WI38 (cell line): ENCODE results near the gene IL16.
"Not testable (repeated sequence)": the region's sequence is repeated elsewhere in the genome, so short reads cannot be mapped to it uniquely, and the experiment has no call there.

Experiments
- H3K4me3 ChIP-seq: 2 replicates; pipeline ENCODE4 v1.5.1; 2011; ENCODE audit warnings: low read depth, mild to moderate bottlenecking, control low read depth, low read length
- TF ChIP-seq, protein P1 (sequence below): IDR thresholded peaks from 2 replicates; pipeline ENCODE4 v1.5.1; 2012; ENCODE audit warnings: low read depth, mild to moderate bottlenecking, control low read depth, low read length

Gene IL16

DNA sequence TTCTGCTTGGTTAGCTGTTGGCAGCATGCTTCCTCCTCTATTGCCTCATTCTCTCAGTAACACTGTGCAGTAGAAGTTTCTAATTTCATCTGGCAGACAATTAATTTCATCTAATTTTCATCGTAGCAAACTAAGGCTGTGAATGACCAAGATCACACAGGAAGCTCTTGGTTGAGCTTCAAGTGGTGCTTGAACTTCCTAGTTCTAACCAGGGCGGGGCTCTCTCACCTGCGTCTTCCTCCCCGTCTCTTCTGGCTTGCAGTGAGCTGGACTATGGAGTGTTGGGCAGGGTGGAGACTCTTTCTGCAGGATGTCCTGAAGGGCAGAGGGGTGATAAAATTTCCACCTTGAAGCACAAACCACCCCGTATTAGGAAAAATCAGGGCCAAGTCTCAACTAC is 2.0 kb upstream of the IL16 start:
- no peak overlapping the region for H3K4me3 ChIP-seq
- TF ChIP-seq, protein P1, sequence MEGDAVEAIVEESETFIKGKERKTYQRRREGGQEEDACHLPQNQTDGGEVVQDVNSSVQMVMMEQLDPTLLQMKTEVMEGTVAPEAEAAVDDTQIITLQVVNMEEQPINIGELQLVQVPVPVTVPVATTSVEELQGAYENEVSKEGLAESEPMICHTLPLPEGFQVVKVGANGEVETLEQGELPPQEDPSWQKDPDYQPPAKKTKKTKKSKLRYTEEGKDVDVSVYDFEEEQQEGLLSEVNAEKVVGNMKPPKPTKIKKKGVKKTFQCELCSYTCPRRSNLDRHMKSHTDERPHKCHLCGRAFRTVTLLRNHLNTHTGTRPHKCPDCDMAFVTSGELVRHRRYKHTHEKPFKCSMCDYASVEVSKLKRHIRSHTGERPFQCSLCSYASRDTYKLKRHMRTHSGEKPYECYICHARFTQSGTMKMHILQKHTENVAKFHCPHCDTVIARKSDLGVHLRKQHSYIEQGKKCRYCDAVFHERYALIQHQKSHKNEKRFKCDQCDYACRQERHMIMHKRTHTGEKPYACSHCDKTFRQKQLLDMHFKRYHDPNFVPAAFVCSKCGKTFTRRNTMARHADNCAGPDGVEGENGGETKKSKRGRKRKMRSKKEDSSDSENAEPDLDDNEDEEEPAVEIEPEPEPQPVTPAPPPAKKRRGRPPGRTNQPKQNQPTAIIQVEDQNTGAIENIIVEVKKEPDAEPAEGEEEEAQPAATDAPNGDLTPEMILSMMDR = no peak

DNA sequence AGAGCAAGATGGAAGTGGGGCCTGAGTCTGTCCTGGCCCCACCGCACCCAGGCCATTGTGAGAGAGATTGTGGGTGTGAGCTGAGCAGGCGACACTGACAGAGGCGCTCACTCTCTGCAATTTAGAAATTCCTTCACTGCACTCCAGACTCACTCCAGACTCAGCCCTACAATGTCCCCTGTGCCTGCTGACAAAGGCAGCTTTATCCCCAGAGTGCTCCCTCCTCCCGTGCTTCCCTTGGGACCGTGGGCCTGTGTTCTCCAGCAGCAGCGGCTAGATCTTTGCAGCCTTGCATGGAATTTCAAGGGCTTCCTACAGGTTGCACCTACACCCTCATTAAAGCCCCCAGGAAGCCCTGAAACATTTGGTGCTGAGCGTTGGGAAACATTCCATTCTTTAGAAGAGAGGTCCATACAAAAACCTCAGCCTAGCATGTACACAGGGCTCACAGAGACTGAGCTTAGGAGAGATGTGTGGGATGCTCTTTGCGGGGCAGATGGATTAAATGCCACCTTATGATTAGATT is 1.3 kb upstream of the IL16 start:
- no peak overlapping the region for H3K4me3 ChIP-seq
- TF ChIP-seq, protein P1 = no peak

DNA sequence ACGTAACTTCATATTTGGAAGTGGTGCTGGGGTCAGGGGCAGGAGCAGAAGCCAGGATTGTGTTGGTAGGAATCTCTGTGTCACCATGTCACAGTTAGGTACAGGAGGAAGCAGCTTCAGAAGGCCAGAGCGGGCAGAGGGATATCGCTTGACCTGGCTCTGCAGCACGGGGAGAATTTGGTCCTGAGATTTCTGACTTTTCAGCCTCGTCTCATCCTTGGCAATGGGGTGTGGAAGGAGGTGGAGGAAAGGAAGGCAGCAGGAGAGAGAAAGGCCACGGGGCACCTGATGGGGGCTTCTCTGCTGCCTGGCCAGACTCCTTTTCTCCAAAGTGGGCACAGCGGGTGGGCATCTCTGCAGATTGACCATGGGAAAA is 564 bp downstream of the IL16 start:
- H3K4me3 ChIP-seq = no peak overlapping the region
- TF ChIP-seq, protein P1 = no peak

DNA sequence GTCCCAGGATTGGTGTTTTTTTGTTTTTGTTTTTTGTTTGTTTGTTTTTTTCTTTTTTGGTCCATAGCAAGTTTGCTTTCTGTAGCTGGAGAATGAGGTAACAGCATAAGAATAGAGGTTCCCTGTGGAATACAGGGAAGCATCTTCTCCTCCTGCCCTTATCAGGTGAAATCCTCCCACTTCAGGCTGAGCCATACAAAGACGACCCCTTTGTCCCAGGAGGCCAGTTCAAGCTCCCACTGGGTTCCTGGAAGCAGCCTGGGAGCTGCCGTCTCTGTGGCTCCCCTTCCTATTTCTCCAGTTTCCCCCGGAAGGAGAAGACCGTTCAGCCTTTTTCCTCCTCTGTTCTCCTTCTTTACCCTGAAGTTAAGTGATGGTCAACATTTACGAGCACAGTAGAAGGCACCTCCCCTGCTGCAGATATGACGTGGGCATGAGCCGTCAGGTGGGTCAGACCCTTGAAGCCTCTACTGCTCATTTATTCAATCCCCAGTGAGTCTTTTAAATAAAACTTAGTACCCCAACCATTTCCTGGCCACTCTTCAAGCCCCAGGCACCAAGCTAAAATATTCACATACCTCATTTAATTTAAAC is 1.1 kb downstream of the IL16 start:
- TF ChIP-seq, protein P1 = no peak

DNA sequence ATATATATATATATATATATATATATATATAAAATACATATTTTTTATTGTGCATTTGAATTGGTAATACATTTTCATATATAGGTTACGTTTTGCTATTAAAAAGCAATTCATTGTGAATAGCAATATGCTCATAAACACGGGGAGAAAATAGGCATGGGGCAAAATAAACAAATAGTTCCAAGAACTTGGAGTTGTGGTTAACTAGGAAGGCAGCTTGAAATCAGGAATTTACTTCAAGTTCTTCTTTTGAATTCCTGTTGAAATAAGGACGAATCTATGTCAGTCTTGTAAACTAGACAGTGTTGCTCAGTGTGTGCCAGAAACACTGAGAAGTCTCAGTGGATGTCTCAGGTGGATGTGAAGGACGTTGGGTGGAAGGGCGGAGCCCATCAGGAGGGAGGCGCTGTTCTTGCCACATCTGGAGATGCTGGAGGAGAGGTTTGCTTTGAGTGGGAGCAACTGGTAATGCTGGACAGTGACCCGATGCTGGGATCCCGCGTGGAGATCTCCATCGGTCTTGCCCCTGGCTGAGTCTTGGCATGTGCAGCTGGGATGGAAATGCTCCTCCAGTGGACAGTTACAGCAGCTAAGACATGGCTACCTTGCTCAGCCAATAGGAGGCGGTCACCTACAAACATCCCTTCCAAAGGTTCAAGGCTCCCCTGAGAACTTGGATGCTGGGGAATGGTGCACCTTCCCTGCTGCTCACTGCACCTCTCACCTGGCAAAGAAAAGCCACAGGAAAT is 2.5 kb downstream of the IL16 start:
- TF ChIP-seq, protein P1 = no peak

More for the DNA sequence above, 1.1 kb downstream of the IL16 start:
- H3K4me3 ChIP-seq = no peak overlapping the region

DNA sequence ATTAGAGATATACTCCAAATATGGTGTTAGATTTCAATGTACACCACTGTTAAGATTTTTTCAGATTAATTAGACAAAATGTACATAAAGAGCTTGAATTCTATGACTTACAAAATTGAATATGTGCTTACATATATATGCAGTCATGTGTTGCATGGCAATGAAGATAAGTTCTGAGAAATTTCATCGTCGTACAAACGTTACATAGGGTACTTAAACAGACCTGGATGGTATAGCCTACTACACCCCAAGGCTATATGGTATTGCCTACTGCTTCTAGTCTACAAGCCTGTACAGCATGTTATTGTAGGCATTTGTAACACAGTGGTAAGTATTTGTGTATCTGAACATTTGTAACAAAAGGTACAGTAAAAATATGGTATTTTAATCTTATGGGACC is 9.3 kb downstream of the IL16 start:
- TF ChIP-seq, protein P1 = no peak
- no peak overlapping the region for H3K4me3 ChIP-seq

More for the DNA sequence above, 2.5 kb downstream of the IL16 start:
- no peak overlapping the region for H3K4me3 ChIP-seq

DNA sequence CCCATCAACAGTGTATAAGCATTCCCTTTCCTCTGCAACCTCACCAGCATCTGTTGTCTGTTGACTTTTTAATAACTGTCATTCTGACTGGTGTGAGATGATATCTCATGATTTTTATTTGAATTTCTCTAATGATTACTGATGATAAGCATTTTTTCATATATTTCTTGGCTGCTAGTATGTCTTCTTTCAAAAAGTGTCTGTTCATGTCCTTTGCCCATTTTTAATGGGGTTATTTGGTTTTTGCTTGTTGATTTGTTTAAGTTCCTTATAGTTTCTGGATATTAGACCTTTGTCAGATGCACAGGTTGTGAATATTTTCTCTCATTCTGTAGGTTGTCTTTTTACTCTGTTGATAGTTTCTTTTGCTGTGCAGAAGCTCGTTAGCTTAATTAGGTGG is 11.3 kb downstream of the IL16 start:
- H3K4me3 ChIP-seq = not testable (repeated sequence)
